Common myeloid progenitor, CD34-positive (primary cell): ENCODE results near the gene PRKAG1.

Experiments
- CTCF ChIA-PET: fragments of 350-600 bp; sonication (Branson Sonifier 250); formaldehyde crosslinking; loops from one replicate; lab custom pipeline; 2021; ENCODE audit warnings: antibody characterized with exemption; lab: Charles Lee
- POLR2A ChIA-PET: fragments of 350-600 bp; sonication (Branson Sonifier 250); formaldehyde crosslinking; loops from one replicate; lab custom pipeline; 2021; ENCODE audit warnings: antibody characterized with exemption; lab: Charles Lee
- DNase-seq, 3 donors: peaks; one replicate each; pipeline versions ENCODE4 v3.0.0 to v3.0.0-alpha.2; 2013
- H3K27ac ChIP-seq, 2 experiments: 1 replicate in 1 of 2; 2 replicates in 1 of 2; pipeline ENCODE4 v1.7.0; 2013; ENCODE audit warnings: inconsistent platforms in 2 of 2, low read length in 2 of 2, mild to moderate bottlenecking in 2 of 2, low read depth in 1 of 2, moderate library complexity in 1 of 2; ENCODE audit not compliant: severe bottlenecking in 2 of 2, insufficient read depth in 1 of 2, poor library complexity in 1 of 2
- H3K27me3 ChIP-seq, 5 experiments: replicated peaks in 2 of 5; 1 replicate in 3 of 5; 2 replicates in 2 of 5; pipeline versions ENCODE4 v1.6.1 to v1.7.0; 2013; ENCODE audit warnings: low read length in 4 of 5, mild to moderate bottlenecking in 2 of 5, moderate library complexity in 2 of 5, inconsistent platforms in 1 of 5; ENCODE audit not compliant: insufficient read depth in 5 of 5, control insufficient read depth in 4 of 5
- H3K36me3 ChIP-seq, 4 experiments: 1 replicate in 2 of 4; 2 replicates in 2 of 4; pipeline versions ENCODE4 v1.6.1 to v1.7.0; 2013; ENCODE audit warnings: low read length in 3 of 4, control low read depth in 1 of 4, mild to moderate bottlenecking in 1 of 4; ENCODE audit not compliant: control insufficient read depth in 4 of 4, insufficient read depth in 4 of 4
- H3K4me1 ChIP-seq, 4 experiments: 1 replicate in 3 of 4; 2 replicates in 1 of 4; pipeline versions ENCODE4 v1.6.1 to v1.7.1; 2013; ENCODE audit warnings: low read length in 3 of 4, mild to moderate bottlenecking in 3 of 4, control low read depth in 1 of 4, inconsistent platforms in 1 of 4, moderate library complexity in 1 of 4; ENCODE audit not compliant: control insufficient read depth in 4 of 4, insufficient read depth in 4 of 4; ENCODE audit errors: control extremely low read depth in 1 of 4
- H3K4me3 ChIP-seq, 7 experiments: 1 replicate in 4 of 7; 2 replicates in 3 of 7; pipeline versions ENCODE4 v1.5.1 to v1.7.0; 2013; ENCODE audit warnings: mild to moderate bottlenecking in 7 of 7, low read length in 6 of 7, moderate library complexity in 6 of 7, inconsistent platforms in 2 of 7, low read depth in 2 of 7, control low read depth in 1 of 7; ENCODE audit not compliant: insufficient read depth in 4 of 7, control insufficient read depth in 1 of 7; ENCODE audit errors: extremely low read depth in 1 of 7
- H3K9me3 ChIP-seq, 5 experiments: 1 replicate in 4 of 5; 2 replicates in 1 of 5; pipeline versions ENCODE4 v1.6.1 to v1.7.1; 2013; ENCODE audit warnings: low read length in 4 of 5, mild to moderate bottlenecking in 2 of 5, inconsistent platforms in 1 of 5, low read depth in 1 of 5, moderate library complexity in 1 of 5; ENCODE audit not compliant: control insufficient read depth in 4 of 5, insufficient read depth in 2 of 5; ENCODE audit errors: control extremely low read depth in 1 of 5
- WGBS: methylation state at CpG from one replicate; pipeline ENCODE4 v1.1.5; 2013; ENCODE audit not compliant: insufficient coverage; 5-methylcytosine and 5-hydroxymethylcytosine counted together

Gene PRKAG1

DNA sequence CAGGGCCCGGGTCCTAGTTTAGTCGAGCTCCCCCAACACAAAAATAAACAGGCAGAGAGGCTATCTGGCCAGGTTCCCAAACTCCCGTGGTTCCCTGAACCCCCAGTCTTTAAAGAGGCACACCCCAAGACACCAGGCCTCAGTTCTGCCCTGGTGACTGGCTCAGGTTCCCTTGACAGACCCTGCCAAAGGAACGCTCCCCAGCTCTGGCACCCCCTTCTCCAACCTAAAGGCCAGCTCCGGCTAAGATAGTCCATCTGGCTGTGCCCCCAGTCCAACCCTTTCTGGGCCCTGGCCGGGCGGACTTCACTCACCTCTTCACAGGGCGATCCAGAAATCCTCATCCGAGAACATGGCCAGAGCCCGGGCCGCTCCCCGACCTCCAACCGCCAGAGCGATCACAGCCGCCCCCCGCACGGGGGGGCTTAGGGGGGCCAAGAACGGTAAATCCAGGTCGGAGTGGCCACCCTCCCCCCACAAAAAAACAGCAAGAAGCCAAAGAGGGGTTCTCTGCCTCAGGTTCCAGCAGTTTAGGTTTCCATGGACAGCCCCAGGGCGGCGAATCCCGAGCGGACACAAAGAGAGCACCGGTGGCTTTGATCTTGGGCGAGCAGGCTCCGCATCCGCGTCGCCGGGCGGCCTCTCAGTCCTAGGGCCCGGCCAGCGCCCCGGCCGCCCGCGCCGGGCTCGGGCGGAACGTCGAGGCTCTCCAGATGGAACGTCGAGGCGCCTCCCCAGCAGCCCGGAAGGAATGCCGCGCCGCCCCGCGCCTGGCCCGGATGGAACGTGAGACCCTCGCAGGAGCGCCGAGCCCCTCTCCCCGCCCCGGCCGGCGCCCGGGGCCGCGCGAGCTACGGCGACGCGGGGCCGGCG, 41.0 kb upstream of the PRKAG1 start:
- DNase-seq, result peak in 2 of 3 donors; percentile 26 to 46
- WGBS, result under 1% methylated on average over 49 of the region's 70 CpGs
- CTCF ChIA-PET, result interaction anchor here (1.5 to 2.6 kb wide), 8 partner anchors 8 to 123 kb away, joined by 4 to 10 read pairs (median 5); no protein-coding TSS in a partner anchor
- Histone ChIP-seq H3K27ac (peak overlapping the region; percentile 95 to 99), H3K9me3 (no peaks in the 10 kb centered on the region), H3K4me1 (peaks cover 31 to 57% (median 51%) of the 10 kb centered on the region in 4 experiments), H3K4me3 (peak overlapping the region; percentile 89 to 98 (median 95)), H3K36me3 (peaks cover 0 to 11% (median 4%) of the 10 kb centered on the region in 4 experiments), H3K27me3 (no peaks in the 10 kb centered on the region)
- POLR2A ChIA-PET, result interaction anchor here (0.6 to 1.0 kb wide), 2 partner anchors 140 to 176 kb away, joined by 3 to 4 read pairs; no protein-coding TSS in a partner anchor

DNA sequence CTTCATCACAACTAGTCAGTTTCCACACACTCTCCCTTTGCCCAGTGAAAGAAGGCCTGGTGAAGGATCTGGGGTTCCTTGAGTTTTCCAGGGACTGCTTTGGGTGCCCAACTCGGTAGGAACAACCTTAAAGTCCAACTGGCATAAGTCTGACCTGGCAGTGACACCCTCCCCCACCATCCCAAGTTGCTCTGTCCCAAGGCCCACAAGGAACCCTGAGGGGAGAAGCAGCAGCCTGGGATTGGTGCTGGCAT, 40.4 kb upstream of the PRKAG1 start:
- WGBS, result 0% methylated on average over 1 of the region's 1 CpG
- ChIA-PET POLR2A (interaction anchor here (0.6 to 1.0 kb wide), 4 partner anchors 11 to 176 kb away, joined by 3 to 4 read pairs (median 4); partner anchors contain the start of genes RHEBL1 and TUBA1B), CTCF (interaction anchor here (1.1 to 2.6 kb wide), 11 partner anchors 9 to 123 kb away, joined by 3 to 11 read pairs (median 5); no protein-coding TSS in a partner anchor)
- peaks cover 0 to 17% (median 9%) of the 10 kb centered on the region in 4 experiments for H3K36me3 ChIP-seq
- peaks cover 31 to 57% (median 51%) of the 10 kb centered on the region in 4 experiments for H3K4me1 ChIP-seq
- DNase-seq, result no peak
- peak overlapping the region; percentile 89 to 98 (median 95) for H3K4me3 ChIP-seq
- H3K27me3 ChIP-seq, result no peaks in the 10 kb centered on the region
- H3K9me3 ChIP-seq, result no peaks in the 10 kb centered on the region
- peak overlapping the region; percentile 95 to 99 for H3K27ac ChIP-seq

DNA sequence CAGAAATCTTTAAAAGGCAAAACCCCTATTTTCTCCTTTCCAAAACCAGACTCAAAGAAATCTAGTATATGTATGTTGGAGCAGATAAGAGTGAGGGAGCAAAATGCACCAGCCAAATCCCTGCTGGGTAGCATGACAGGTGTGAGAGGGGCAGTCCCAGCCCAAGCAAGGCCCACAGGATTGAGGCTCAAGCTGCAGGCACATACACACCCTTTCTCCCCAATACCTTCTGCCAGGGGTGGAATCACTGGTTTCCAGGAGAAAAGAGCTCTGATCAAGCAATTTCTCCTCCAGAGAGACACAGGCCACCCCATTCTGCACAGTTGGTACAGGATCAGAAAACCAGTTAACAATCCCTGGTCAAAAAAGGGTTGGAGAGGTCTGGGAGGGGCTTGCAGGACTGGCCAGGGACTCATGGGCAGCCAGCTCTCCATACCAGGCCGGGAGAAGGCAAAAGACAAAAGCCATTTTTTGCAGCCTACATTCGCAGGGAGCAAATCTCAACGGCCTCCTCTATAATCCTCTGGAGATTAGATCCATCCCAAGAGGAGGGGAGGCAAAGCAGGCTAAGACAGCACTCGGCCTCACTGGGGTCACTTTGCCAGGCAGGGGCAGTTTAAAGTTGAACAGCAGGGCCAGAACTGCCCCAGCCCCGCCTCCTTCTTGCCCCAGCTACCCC, 39.9 kb upstream of the PRKAG1 start:
- peaks cover 0 to 21% (median 14%) of the 10 kb centered on the region in 4 experiments for H3K36me3 ChIP-seq
- H3K4me3 ChIP-seq, result peak overlapping the region; percentile 89 to 98 (median 95)
- DNase-seq, result no peak
- ChIA-PET CTCF (interaction anchor here (0.8 to 2.6 kb wide), 13 partner anchors 9 to 122 kb away, joined by 3 to 11 read pairs (median 5); partner anchors contain the start of gene RHEBL1), POLR2A (interaction anchor here (0.5 to 1.0 kb wide), 5 partner anchors 11 to 1480 kb away, joined by 3 to 7 read pairs (median 4); partner anchors contain the start of genes RHEBL1 and TUBA1B)
- no peaks in the 10 kb centered on the region for H3K27me3 ChIP-seq
- no peaks in the 10 kb centered on the region for H3K9me3 ChIP-seq
- WGBS, result 6% methylated on average over 4 of the region's 5 CpGs
- peaks cover 31 to 57% (median 51%) of the 10 kb centered on the region in 4 experiments for H3K4me1 ChIP-seq
- peak overlapping the region; percentile 95 to 99 for H3K27ac ChIP-seq

DNA sequence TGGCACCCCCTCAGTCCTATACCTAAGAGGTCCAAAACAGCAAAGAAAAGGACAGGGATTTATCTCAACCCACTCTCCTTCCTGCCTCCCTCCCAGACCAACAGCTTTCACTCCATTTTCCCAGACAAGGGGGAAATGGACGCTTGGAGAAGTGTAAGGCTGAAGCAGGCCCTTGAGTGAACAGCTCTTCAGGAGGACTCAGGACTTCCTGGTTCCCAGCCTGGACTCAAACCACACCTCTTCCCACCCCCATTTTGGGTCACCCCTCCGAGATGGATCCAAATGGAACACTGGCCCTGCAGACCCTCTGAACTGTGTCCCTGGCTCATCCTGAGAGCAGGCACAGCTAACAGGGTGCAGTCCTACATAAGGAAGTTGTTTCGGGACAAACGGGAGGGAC, 39.3 kb upstream of the PRKAG1 start:
- Histone ChIP-seq H3K4me1 (peaks cover 31 to 57% (median 51%) of the 10 kb centered on the region in 4 experiments), H3K9me3 (no peaks in the 10 kb centered on the region), H3K4me3 (peak overlapping the region; percentile 32 to 98 (median 91)), H3K27me3 (no peaks in the 10 kb centered on the region), H3K27ac (peak overlapping the region; percentile 95 to 99), H3K36me3 (peaks cover 3 to 28% (median 20%) of the 10 kb centered on the region in 4 experiments)
- WGBS, result 0% methylated on average over 1 of the region's 4 CpGs
- no peak for DNase-seq
- POLR2A ChIA-PET, result interaction anchor here (0.5 to 1.0 kb wide), 2 partner anchors 73 to 1480 kb away, joined by 3 to 7 read pairs; partner anchors contain the start of gene TUBA1B
- CTCF ChIA-PET, result interaction anchor here (0.8 to 4.9 kb wide), 10 partner anchors 10 to 60 kb away, joined by 3 to 38 read pairs (median 6); partner anchors contain the start of gene RHEBL1

DNA sequence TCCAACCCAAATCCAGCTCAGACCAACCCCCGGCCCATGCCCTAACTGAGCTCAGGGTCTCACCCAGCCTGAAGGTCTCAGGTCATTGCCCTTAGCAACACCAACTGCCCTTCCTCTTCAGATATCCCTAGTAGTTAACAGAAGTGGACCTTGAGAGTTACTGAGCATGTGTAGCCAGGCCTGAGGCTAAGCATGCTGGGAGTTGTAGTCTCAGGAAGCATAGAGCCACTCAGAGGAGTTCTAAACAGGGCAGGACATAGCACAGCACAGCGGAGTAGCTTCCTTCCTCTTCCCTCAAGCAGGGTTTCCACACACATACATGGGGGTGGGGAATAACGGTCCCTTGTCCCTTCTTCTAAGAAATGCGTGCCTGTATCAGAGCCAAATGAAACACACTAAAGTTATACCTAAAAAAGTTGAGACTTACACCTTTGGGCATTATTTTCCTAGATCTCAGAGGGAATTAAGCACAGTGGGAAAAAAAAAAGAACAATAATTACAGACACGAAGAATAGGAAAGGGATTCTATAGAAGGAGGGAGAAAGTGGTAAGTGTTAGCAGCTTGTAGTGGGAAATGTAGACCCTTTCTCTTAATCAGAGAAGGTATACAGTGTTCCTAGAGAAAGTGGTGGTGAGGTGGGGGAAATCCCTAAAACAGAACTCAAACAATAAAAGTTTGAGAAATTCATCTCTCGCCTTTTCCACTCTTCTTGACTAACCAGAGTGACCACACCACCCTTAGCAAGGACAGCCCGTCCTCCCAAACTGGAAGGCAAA, 37.6 kb upstream of the PRKAG1 start:
- Histone ChIP-seq H3K27me3 (no peaks in the 10 kb centered on the region), H3K36me3 (peaks cover 7 to 45% (median 37%) of the 10 kb centered on the region in 4 experiments), H3K27ac (peak overlapping the region; percentile 25 to 99), H3K4me3 (peak overlapping the region in 6 of 7 experiments; percentile 41 to 98 (median 90)), H3K4me1 (peaks cover 31 to 50% (median 46%) of the 10 kb centered on the region in 4 experiments), H3K9me3 (no peaks in the 10 kb centered on the region)
- peak; percentile 72 to 85 (median 80) for DNase-seq
- POLR2A ChIA-PET, result interaction anchor here (0.6 to 0.7 kb wide), 2 partner anchors 75 to 374 kb away, joined by 3 read pairs; partner anchors contain the start of genes KANSL2 and TUBA1B
- CTCF ChIA-PET, result interaction anchor here (0.6 to 4.9 kb wide), 7 partner anchors 9 to 54 kb away, joined by 3 to 38 read pairs (median 3); no protein-coding TSS in a partner anchor
- WGBS, result 49% methylated on average over 2 of the region's 7 CpGs

DNA sequence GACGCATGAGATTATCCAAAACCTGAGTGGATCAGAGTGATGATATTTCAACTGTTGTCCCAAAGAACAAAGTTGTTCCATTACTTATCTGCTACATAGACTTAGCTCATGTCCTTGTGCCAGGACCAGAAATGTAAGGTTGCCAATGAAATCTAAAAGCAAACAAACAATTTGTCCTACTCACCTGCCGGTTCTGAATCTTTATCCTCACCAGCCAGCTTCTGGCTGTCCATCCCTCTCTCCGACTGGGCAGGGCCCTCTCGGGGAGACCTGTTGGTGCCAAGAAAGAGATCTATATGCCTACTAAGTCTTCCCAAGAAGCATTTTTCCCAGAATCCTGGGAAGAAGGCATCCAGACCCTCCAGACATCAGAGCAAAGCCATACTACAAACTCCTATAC, 36.5 kb upstream of the PRKAG1 start:
- H3K27ac ChIP-seq, result peak overlapping the region in 1 of 2 experiments; percentile 99
- 100% methylated on average over 3 of the region's 4 CpGs for WGBS
- ChIA-PET POLR2A (no interaction called here), CTCF (interaction anchor here (1.0 to 4.9 kb wide), 7 partner anchors 9 to 35 kb away, joined by 3 to 38 read pairs (median 3); no protein-coding TSS in a partner anchor)
- no peaks in the 10 kb centered on the region for H3K27me3 ChIP-seq
- peak overlapping the region in 1 of 7 experiments; percentile 95 for H3K4me3 ChIP-seq
- H3K4me1 ChIP-seq, result peaks cover 31 to 46% (median 42%) of the 10 kb centered on the region in 4 experiments
- H3K9me3 ChIP-seq, result no peaks in the 10 kb centered on the region
- no peak for DNase-seq
- H3K36me3 ChIP-seq, result peaks cover 9 to 56% (median 46%) of the 10 kb centered on the region in 4 experiments
